OCI-LY7 (cell line): ENCODE measurements around the gene KIAA0513.

Experiments
- CTCF ChIP-seq: fragments of 200-600 bp; sonication (generic); conservative IDR thresholded peaks from 2 replicates; pipeline ENCODE4 v1.5.1; 2014; ENCODE audit warnings: mild to moderate bottlenecking, antibody characterized with exemption, low read length, moderate library complexity, mixed read lengths
- EZH2phosphoT487 ChIP-seq: fragments of 200-600 bp; sonication (generic); IDR thresholded peaks from 2 replicates; pipeline ENCODE4 v1.6.1; 2018; ENCODE audit warnings: low read depth, borderline replicate concordance, mild to moderate bottlenecking, mixed run types, antibody characterized with exemption, low read length, moderate library complexity, mixed read lengths

- TF ChIP-seq CTCF (peak; percentile 78), EZH2phosphoT487 (no peak)
Observed at GRCh38 chr16:85086347-85087291, 59.0 kb downstream of the KIAA0513 start.
